Hematopoietic multipotent progenitor cell treated with erythropoietin and hydrocortisone succinate and interleukin-3 and kit ligand, for 6 days (in vitro differentiated cells): ENCODE data around the gene SH3D19.
A peak's percentile ranks its signal among the peaks of the same experiment; 100 is the strongest.
"Not testable (repeated sequence)": the region's sequence is repeated elsewhere in the genome, so short reads cannot be mapped to it uniquely, and the experiment has no call there.

Experiments
- DNase-seq: peaks from one replicate; pipeline ENCODE4 v3.0.0-alpha.2; 2015

Gene SH3D19

DNA sequence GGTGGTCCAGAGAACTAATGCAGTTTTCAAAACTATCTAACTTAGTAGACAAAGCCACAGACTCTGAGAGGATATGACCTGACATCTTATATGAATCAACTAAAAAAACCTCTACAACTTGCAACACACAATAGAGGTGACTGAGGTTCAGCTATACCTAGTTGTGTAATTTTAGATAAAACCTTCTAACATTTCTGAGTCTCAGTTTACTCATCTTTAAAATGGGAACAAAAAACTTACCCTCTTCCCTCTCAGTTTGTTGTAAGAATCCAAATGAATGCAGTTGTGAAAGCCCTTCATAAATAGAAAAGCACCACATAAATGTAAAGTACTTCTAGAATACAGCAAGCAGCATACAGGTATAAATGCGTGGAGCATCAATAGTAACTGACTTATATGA lies 5.9 kb downstream of the SH3D19 start:
- DNase-seq: no peak

DNA sequence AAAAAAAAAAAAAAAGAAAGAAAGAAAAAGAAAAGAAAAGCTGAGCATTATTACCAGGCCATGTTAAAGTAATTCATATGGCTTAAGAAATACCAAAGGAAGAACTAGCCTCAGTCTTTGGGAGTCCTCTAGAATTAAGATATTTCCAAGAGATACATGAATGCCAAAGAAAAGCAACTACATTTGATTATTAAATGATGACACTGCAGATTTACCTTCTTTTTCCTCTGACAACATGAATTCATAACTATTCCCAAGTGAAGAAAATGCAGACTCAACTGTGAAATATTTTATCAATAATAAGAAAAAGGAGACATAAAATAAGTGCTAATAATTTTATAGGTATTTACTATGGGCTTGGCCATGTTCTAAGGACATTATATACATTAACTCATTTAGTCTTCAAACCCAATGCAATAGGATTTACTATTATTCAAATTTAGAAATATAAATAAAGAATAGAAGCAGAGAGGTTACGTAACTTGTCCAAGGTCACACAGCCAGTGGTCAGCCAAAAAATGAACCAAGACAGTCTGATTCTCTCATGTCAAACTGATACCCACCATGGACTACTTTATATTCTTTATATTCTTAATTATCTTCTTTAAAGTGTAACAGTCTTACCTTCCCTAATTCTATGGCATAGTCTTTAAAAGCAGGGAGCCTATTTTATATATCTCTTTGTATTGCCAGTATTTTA lies 6.9 kb downstream of the SH3D19 start:
- no peak for DNase-seq

DNA sequence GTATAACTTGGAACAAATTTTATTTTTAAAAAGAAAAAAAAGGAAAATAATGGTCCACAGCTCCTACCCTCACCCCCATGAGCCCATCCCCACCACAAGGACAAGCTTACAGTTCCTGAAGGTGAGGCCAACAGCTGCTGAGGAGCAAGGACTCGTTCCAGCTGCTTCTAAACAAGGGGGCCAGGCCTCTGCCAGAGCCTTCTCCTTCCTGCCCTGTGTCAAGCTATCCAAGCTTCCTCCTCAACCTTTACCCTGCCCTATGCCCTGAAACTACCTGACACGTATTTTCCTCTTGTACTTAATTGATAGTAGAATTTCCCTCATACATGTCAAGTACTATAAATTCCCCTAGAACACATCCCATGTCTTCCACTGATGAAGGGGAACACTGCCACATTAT lies 8.8 kb downstream of the SH3D19 start:
- DNase-seq: no peak

DNA sequence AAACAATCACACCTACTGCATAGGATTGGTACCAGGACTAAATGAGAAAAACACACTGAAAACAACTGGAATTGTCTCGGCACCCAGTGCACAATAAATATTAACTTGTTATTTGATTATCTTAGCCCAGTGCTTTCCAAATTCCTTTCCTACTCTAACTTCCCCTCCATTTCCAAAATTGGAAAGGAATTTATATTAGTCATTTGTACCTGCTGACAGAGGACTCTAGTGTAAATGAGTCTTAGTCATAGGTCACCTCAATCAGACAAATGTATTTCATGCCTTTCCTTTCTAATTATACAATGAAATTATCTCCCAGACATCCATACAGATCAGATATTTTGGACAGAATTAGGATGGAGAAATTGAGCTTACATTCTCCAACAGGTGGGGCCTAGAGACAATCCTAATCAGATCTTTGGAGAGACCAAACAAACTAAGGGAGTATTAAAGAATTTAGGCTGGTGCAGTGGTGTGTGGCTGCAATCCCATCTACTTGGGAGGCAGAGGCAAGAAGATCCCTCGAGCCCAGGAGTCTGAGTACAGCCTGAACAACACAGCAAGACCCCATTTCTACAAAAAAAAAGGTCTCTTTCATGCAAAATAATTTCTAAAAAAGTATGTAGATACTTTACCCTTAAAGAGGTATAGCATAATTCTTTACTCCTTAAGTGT lies 10.1 kb downstream of the SH3D19 start:
- no peak for DNase-seq

DNA sequence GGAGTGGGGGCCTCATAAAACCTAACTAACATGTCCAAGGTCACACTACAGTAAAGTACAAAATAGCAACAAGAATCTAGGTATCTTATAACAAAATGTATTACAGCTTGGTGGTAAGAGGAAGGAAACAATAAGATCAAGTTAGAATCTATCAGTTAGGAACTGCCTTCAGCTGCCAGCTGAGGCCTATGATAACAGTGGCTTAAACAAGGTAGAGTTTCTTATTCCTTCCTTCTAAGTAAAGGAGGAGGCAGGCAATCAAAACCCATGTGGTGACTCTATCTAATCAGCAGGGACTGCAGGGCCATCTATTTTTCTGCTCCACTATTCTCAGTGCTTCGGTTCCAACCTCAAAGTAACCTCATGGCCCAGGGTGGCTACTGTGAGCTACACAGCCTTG lies 10.9 kb downstream of the SH3D19 start:
- no peak for DNase-seq

DNA sequence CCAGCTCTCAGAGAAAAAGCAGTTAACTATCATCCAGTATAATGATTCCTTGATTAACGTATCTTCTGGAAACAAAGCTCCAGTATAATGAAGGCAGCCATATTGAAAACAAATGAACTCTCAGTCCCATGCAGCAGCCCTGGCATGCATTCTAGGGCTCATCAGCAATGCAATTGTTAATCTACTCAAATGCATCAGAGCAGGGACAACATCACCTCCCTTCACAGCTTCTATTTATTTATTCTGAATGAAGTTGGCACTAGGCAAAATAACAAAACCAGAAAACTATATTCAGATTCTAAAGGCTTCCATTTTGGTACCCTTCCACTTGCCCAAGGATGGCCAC lies 11.4 kb downstream of the SH3D19 start:
- no peak for DNase-seq

DNA sequence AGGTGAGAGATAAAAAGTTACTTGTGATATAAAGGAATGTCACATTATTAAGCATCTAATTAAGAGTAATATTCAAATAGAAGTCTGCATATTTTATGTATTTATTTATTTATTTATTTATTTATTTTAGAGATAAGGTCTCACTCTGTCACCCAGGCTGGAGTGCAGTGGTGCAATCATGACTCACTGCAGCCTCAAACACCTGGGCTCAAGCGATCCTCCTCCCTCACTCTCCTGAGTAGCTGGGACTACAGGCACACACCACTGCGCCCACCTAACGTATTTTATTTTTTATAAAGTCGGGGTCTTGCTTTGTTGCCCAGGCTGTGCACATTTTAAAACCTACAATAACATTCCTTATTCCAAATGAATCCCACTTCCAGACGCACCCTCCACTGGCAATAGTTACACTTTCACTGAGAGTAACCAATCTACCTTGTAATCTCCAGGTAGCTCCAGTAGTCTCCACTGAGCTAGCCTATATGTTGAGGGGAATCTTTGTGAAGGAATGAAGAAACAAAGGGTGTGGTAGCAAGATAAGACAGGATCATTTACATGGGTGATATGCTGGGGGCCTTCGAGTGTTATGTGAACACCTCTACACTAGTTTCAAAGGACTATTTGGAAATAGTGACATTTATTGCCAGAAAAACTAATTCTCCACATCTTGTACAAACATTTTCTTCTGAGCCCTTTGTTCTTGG lies 11.9 kb downstream of the SH3D19 start:
- no peak for DNase-seq

DNA sequence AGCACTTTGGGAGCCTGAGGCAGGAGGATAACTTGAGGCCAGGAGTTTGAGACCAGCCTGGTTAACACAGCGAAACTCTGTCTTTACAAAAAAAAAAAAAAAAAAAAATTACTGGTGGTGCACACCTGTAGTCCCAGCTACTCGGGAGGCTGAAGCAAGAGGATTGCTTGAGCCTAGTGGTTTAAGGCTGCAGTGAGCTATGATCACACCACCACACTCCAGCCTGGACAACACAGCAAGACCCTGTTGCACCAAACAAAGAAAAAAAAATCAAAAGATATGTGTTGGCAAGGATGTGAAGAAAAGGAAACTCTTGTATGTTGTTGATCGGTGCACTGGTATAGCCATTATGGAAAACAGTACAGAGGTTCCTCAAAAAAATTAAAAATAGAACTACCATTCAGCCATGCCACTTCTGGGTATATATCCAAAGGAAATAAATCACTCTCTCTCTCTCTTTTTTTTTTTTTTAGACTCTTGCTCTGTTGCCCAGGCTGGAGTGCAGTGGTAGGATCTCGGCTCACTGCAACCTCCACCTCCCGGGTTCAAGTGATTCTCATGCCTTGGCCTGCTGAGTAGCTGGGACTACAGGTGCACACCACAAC lies 15.2 kb downstream of the SH3D19 start:
- no peak for DNase-seq

DNA sequence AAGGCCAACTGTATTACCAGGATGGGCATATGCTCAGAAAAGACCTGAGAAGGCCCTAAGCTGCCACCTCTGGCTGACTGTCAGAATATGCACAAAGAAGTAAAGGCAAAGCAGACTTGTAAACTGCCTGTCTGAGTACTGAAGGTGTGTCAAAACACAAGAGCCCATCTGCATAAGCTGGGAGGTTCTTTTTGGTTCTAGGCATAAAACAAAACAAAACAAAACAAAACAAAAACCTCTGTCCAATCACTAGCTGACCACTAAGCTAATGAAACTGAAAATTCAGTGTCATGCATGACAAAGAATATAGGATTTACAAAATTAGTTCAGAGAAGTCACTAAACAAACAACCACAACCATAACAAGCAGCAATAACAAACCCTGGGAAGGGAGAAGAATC lies 20.6 kb downstream of the SH3D19 start:
- DNase-seq: no peak

DNA sequence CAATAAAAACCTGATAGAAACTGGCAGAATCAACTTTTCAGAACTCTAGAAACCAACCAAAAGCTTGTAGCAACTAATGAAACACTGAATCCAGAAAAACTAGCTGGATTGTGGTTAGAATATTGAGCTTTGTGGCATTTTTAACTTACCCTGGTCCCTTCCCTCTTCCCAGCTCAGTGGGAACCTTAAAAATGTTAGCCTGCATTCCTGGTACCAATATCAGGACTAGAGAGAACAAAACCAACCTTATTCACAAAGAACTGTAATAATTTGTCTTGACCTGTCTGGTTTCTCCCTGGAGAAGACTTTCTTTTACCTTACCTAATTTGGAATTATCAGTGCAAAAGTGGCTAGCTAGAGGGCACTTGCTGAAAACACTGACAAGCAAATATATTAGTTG lies 21.2 kb downstream of the SH3D19 start:
- no peak for DNase-seq

DNA sequence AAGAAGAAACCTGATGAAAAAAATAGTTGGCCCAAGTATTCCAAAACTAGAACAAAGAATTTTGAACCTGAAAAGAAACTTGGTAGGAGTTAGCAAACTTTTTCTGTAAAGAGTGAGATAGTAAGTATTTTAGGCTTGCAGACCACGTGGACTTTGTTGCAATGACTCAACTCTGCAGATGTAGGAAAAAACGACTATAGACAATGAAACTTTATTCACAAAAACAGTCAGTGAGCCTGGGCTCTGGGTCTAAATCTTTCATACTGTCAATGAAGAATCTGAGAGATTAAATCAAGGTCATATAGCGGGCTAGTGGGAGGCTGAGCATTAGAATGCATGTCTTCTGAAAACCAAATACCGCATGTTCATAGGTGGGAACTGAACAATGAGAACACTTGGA lies 23.0 kb downstream of the SH3D19 start:
- no peak for DNase-seq

DNA sequence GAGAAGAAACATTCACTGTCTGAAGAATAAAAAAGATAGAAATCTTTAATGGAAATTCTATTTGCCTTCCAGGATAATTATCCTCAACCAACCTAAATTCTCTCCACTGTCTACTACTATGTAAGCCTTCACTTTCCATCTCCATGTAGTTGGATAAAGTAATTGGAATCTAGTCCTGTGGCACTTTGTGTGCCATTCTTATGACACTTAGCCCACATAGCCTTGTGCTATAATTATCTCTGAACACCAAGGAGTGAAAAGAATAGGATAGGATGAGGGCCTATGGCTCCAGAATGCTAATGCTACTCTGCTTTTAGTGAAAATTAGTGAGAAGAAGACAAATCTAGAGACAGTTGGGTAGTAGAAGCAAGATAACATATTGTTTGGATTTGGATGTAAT lies 28.2 kb downstream of the SH3D19 start:
- no peak for DNase-seq

DNA sequence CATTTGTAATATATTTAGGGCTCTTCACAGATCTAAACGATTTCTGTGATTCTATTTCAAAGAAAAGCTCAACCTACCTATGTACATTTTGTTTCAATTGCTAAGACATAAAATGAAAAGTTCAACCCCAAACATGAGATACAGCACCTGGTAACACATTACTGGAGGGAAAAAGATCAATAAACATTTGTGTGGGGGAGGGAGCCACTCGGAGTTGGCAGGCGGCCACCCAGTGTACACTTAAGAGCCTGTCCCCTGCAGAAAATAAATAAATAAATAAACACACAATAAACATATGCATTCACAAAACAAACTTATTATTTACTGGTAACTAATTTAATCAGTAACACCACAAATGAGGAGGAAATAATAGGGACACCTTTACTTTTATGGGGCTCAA lies 29.2 kb downstream of the SH3D19 start:
- DNase-seq: no peak

DNA sequence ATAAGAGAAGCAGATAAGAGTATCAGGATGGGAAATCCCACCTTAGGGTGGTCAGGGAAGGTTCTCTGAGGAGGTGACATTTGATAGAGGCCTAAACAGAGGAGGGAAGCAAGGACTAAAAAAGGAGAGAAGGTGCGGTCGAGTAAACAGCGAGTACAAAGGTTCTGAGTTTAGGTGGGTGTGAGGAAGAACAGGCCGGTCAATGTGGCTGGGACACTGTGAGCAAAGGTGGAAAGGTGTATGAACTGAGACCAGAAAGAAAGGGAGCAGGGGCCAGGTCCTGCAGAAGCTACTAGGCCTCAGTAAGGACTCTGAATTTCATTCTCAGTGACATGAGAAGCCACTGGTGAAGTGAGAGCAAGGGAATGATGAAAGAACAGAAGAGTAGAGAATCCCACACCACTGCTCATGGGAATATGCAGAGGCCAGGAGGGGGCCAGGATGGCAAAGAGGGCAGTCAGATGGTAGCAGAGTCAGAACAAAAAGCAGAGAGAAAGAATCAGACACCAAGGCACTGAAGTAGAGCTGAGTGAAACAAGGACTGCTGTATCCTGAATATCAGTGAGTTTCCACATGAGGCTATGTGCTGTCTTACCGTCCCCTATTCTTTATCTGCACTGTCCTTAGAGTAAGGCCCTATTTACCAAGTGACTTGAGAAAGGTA lies 30.4 kb downstream of the SH3D19 start:
- no peak for DNase-seq

DNA sequence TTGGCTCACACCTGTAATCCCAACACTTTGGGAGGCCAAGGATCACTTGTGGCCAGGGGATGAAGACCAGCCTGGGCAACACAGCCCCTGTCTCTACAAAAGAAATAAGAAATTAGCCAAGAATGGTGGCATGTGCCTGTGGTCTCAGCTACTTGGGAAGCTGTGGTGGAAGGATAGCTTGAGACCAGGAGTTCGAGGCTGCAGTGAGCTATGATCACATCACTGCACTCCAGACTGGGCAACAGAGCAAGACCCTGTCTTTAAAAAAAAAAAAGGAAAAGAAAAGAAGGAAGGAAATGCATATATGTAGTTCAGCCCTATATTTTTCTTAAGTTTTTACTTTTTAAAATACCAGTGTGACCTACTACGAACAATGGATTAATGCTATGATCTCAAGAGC lies 33.4 kb downstream of the SH3D19 start:
- DNase-seq: no peak

DNA sequence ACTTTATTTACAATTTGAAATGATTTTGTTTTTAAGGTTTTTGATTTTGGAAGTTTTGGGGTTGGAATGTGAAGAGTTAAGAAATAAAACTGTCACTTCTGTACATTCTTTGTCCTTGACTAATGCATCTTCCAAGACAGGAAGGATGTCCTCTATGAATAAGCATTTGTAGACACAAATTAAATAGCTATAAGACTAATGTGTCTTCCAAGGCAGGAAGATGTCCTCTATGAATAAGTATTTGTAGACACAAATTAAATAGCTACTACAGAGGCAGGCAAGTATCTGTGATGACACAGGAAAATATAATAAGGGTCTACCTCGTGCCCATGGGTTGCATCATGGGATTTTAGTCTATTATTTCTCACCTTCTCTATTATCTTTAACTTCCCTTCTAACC lies 33.9 kb downstream of the SH3D19 start:
- DNase-seq: no peak

DNA sequence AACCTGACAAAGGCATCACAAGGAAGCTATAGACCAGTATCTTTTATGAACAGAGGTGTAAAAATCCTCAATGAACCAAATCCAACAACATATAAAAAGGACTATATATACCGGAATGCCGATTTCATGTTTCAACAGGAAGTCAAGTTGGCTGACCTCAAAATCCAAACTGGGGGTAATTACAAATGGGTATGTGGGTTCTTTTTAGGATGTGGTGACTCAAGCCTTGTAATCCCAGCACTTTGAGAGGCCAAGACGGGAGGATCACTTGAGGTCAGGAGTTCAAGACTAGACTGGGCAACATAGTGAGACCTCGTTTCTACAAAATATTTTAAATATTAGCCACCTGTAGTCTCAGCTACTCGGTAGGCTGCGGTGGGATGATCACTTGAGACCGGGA lies 38.0 kb downstream of the SH3D19 start:
- DNase-seq: no peak

DNA sequence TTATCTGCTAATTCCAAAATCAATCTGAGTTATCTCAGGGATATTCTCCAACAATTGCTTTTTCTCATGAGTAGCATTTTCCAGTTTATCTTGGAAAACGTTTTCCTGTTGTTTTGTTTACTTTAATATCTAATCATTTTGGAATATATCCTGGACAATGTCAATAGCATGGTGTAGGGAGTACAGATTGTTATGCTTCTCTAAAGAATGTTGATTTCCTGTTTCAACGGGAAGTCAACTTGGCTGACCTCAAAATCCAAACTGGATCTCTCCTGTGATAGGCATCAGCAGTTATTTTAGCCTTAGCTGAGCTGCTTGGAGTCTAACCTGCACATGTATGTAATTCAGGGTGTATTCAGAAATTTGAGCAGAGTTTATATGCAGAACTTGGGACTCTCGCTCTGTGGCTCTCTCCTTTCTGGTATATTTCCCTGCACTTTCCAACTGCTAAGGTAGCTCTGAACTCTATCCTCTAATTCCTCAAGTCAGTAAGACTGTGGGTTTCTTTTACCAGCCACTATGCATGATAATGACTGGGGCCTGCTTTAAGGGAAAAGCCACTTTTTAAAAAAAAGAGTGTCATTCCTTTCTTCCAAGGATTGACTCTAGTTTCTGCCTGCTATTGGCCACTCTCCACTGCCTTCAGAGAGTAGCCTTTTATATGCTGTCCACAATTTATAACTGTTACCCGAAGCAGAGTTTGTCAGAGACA lies 40.7 kb downstream of the SH3D19 start:
- DNase-seq: no peak

DNA sequence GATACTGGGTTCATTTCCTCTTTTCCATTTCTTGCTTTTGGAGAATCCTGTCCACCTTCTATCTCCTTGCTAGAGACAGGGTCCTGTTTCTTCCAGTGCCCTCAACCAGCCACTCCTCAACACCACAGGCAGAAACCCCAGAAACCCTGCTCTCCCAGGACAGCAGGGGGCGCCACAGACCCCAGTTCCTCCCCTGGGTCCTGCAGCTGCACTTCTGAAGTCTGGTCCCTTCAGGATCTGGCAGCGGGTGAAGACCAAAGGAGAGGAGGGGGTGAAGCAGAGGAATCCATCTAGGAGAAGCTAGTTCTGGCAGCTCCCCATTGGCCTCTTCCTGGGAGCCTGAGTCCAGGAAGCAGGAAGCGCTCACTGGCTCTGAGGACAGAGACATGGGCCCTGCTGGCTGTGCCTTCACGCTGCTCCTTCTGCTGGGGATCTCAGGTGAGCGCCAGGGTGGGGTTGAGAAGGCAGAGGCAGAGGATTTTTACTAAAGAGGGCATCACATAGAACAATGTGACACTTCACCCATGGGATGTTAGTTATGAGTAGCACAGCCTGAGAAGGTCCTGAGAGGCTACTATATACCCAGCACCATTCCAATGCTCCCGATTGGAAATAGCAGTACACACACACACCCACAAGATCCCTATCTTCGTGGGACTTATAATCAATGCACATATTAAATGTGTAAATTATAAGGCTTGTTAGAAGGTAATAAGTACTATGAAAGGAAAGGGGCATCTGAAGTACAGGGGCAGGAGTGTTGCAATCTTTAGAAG lies 48.4 kb downstream of the SH3D19 start, which contains the start of gene PRSS48:
TSS of gene PRSS48 (plus strand) at position 375 of the 776 bp plus-strand sequence. CDS start at position 387, 12 bp downstream.
- peak; percentile 69 for DNase-seq

DNA sequence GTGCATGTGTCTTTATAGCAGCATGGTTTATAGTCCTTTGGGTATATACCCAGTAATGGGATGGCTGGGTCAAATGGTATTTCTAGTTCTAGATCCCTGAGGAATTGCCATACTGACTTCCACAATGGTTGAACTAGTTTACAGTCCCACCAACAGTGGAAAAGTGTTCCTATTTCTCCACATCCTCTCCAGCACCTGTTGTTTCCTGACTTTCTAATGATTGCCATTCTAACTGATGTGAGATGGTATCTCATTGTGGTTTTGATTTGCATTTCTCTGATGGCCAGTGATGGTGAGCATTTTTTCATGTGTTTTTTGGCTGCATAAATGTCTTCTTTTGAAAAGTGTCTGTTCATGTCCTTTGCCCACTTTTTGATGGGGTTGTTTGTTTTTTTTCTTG lies 56.5 kb downstream of the SH3D19 start:
- not testable (repeated sequence) for DNase-seq

DNA sequence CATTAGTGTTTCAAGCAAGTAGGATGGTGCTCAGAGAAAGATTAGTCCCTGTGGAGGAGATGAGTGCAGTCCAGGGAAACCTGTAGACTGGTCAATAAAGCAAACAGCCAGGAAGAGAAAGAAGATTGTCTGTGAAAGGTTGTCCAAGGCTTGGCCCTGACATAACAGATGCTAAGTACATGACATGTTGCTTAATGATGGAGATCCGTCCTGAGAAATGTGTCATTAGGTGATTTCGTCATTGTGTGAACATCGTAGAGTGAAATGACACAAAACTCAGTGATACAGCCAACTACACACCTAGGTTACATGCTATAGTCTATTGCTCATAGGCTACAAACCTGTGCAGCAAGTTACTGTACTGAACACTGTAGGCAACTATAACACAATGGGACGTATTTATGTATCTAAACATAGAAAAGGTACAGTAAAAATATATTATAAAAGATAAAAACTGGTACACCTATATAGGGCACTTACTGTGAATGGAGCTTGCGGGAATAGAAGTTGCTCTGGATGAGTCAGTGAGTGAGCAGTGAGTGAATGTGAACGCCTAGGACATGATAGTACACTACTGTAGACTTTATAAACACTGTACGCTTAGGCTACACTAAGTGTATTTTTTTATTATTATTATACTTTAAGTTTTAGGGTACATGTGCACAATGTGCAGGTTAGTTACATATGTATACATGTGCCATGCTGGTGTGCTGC lies 57.4 kb downstream of the SH3D19 start:
- DNase-seq: no peak
